Measurements from ENCODE around the gene MAGED1.

DNA sequence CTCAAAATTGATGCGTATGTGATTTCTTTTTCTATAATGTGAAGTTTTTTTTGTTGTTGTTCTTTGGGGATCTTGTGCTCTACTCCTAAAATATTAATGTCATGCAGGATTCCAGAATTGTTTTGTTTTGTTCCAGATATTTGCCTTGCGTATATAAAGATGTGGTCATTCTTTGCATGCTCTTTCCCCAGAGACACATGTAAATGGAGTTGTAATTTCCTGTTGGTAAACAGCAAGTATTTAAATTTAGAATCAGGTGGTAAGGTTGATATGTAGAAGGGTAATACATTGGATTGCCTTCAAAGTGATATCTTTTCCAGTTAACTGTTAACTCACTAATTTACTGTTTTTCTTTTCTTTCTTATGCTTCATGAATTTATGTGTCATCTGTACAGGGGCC, 23.1 kb upstream of the MAGED1 start:
- no peak for TF ChIP-seq CTCF (optimal IDR thresholded peaks at IDR 0.05 in 1 of 3, IDR thresholded peaks at IDR 0.05 in 1 of 3, conservative IDR thresholded peaks at IDR 0.05 in 1 of 3; ENCODE audit: extremely low read depth in 1 of 3, insufficient read depth in 2 of 3, low read length in 3 of 3)
- no peak for TF ChIP-seq EZH2 (IDR thresholded peaks at IDR 0.05; ENCODE audit: low read length)
